SU-DHL-6 (cell line): ENCODE measurements around the gene RTN4.

Experiments used
- H2AFZ ChIP-seq: fragments of 200-600 bp; sonication (generic); 2 replicates; pipeline ENCODE4 v1.6.1; 2014; ENCODE audit warnings: low read depth, mild to moderate bottlenecking, moderate library complexity, mixed read lengths, antibody characterized with exemption, low read length; ENCODE audit not compliant: severe bottlenecking
- H3F3A ChIP-seq: fragments of 200-600 bp; shearing (Covaris generic); 2 replicates; pipeline ENCODE4 v1.6.0; 2016; ENCODE audit warnings: antibody characterized with exemption, mild to moderate bottlenecking; ENCODE audit not compliant: insufficient read depth
- H3K27ac ChIP-seq: fragments of 200-600 bp; sonication (generic); 2 replicates; pipeline ENCODE4 v1.5.1; 2016; ENCODE audit warnings: low read depth, mild to moderate bottlenecking, low read length, moderate library complexity, mixed read lengths
- H3K27me3 ChIP-seq: fragments of 200-600 bp; sonication (generic), shearing (Covaris generic); 2 replicates; pipeline ENCODE4 v1.6.0; 2014; ENCODE audit warnings: mild to moderate bottlenecking, low read length
- H3K36me3 ChIP-seq: fragments of 200-600 bp; sonication (generic); 2 replicates; pipeline ENCODE4 v1.6.1; 2014; ENCODE audit warnings: mild to moderate bottlenecking, low read length, mixed read lengths
- H3K4me2 ChIP-seq: fragments of 300-600, 200-600 bp; shearing (Covaris generic), sonication (generic); 2 replicates; pipeline ENCODE4 v1.6.0; 2014; ENCODE audit warnings: low read length, low read depth, mild to moderate bottlenecking; ENCODE audit not compliant: poor library complexity, severe bottlenecking
- H3K4me3 ChIP-seq: fragments of 200-600 bp; sonication (generic); 2 replicates; pipeline ENCODE4 v1.5.1; 2014; ENCODE audit warnings: antibody characterized with exemption, low read length, mild to moderate bottlenecking, mixed read lengths; ENCODE audit not compliant: insufficient read depth, poor library complexity, severe bottlenecking
- H3K79me2 ChIP-seq: fragments of 200-600 bp; sonication (generic); 2 replicates; pipeline ENCODE4 v1.6.1; 2014; ENCODE audit warnings: mild to moderate bottlenecking, low read length, moderate library complexity; ENCODE audit not compliant: insufficient read depth
- H3K9ac ChIP-seq: fragments of 200-600 bp; sonication (generic); 2 replicates; pipeline ENCODE4 v1.7.0; 2014; ENCODE audit warnings: mild to moderate bottlenecking, low read length
- H3K9me2 ChIP-seq: fragments of 200-600 bp; sonication (generic); replicated peaks from 2 replicates; pipeline ENCODE4 v1.6.1; 2014; ENCODE audit warnings: low read length; ENCODE audit not compliant: insufficient read depth
- H3K9me3 ChIP-seq: fragments of 200-600 bp; sonication (generic); 2 replicates; pipeline ENCODE4 v1.6.1; 2014; ENCODE audit warnings: low read length, mixed read lengths; ENCODE audit not compliant: insufficient read depth
- H4K20me1 ChIP-seq: fragments of 200-600 bp; sonication (generic); 2 replicates; pipeline ENCODE4 v1.6.1; 2014; ENCODE audit warnings: low read depth, mild to moderate bottlenecking, antibody characterized with exemption, low read length, moderate library complexity, mixed read lengths
- EZH2phosphoT487 ChIP-seq: fragments of 200-600 bp; sonication (generic), shearing (Covaris generic); conservative IDR thresholded peaks from 2 replicates; pipeline ENCODE4 v1.6.1; 2018; ENCODE audit warnings: mild to moderate bottlenecking, antibody characterized with exemption, low read length, moderate library complexity, mixed read lengths
- TF ChIP-seq, protein P1 (sequence below): fragments of 200-600 bp; sonication (generic); IDR thresholded peaks from one replicate; pipeline ENCODE4 v1.5.1; 2017; ENCODE audit warnings: antibody characterized with exemption, mild to moderate bottlenecking, low read length, moderate library complexity; ENCODE audit not compliant: insufficient read depth, poor library complexity, severe bottlenecking

The RTN4 gene

DNA sequence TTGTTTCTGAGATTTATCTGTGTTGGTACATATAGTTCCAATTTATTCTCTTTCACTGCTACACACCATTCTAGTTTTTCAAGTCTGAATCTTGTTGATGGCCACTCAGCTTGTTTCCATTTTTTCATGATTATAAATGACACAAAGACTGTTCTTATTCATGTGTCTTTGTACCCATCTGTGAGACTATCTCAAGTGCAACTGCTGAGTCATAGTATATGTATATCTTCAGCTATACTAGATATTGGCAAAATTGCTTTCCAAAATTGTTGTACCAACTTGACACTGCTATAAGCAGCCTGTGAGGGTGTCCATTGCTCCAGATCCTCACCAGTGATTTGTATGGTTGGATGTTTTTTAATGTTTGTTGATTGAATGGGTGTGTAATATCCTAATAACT is 37.2 kb upstream of the RTN4 start:
- Histone ChIP-seq H3K4me2 (no peak overlapping the region), H3K4me3 (no peak overlapping the region), H2AFZ (no peak overlapping the region), H3K27ac (no peak overlapping the region), H3K9me2 (no peaks in the 10 kb centered on the region), H3K27me3 (no peaks in the 10 kb centered on the region), H3F3A (no peaks in the 10 kb centered on the region), H3K9me3 (no peaks in the 10 kb centered on the region), H3K36me3 (no peaks in the 10 kb centered on the region), H3K79me2 (no peaks in the 10 kb centered on the region), H4K20me1 (no peaks in the 10 kb centered on the region), H3K9ac (no peak overlapping the region)
- no peak for TF ChIP-seq EZH2phosphoT487
- TF ChIP-seq, protein P1, sequence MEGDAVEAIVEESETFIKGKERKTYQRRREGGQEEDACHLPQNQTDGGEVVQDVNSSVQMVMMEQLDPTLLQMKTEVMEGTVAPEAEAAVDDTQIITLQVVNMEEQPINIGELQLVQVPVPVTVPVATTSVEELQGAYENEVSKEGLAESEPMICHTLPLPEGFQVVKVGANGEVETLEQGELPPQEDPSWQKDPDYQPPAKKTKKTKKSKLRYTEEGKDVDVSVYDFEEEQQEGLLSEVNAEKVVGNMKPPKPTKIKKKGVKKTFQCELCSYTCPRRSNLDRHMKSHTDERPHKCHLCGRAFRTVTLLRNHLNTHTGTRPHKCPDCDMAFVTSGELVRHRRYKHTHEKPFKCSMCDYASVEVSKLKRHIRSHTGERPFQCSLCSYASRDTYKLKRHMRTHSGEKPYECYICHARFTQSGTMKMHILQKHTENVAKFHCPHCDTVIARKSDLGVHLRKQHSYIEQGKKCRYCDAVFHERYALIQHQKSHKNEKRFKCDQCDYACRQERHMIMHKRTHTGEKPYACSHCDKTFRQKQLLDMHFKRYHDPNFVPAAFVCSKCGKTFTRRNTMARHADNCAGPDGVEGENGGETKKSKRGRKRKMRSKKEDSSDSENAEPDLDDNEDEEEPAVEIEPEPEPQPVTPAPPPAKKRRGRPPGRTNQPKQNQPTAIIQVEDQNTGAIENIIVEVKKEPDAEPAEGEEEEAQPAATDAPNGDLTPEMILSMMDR: no peak

DNA sequence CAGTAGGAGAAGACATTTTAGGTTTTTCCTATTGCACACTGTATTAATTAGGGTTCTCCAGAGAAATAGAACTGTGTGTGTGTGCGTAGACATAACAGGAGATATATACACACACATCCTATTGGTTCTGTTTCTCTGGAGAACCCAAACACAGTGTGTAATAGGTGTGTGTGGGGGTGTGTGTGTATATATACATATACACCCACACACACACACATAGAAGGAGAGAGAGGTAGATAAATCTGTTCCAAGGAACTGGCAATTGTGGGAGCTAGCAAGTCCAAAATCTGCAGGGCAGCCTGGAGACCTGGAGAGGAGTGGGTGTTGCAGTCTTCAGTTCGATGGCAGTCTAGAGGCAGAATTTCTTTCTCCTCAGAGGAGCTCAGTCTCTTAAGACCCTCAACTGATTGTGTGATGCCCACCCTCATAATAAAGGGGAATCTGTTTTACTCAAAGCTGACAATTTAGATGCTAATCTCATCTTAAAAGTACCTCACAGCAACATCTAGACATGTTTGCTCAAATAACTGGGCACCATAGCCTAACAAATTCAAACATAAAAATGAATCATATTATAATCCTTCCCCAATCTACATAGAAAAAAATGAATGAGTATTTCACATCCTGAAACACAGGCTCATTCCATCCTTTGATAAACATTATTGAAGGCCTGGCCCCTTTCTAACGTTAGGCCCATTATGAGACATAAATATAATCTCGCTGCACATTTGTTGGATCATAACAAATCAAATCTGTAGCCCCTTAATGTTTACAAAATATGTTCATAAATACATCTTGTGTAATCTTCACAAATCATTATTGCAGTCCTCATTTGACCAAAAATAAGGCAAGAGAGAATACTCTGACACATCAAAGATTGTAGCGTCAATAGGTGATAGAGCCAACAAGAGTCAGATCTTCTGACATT is 35.1 kb upstream of the RTN4 start:
- H3K4me2 ChIP-seq: no peak overlapping the region
- no peaks in the 10 kb centered on the region for H3F3A ChIP-seq
- no peaks in the 10 kb centered on the region for H3K9me2 ChIP-seq
- H2AFZ ChIP-seq: no peak overlapping the region
- no peaks in the 10 kb centered on the region for H3K36me3 ChIP-seq
- no peaks in the 10 kb centered on the region for H3K9me3 ChIP-seq
- no peaks in the 10 kb centered on the region for H3K79me2 ChIP-seq
- no peaks in the 10 kb centered on the region for H3K27me3 ChIP-seq
- no peaks in the 10 kb centered on the region for H4K20me1 ChIP-seq
- no peak overlapping the region for H3K9ac ChIP-seq
- no peak overlapping the region for H3K27ac ChIP-seq
- TF ChIP-seq, protein P1: no peak
- no peak for TF ChIP-seq EZH2phosphoT487
- no peak overlapping the region for H3K4me3 ChIP-seq

DNA sequence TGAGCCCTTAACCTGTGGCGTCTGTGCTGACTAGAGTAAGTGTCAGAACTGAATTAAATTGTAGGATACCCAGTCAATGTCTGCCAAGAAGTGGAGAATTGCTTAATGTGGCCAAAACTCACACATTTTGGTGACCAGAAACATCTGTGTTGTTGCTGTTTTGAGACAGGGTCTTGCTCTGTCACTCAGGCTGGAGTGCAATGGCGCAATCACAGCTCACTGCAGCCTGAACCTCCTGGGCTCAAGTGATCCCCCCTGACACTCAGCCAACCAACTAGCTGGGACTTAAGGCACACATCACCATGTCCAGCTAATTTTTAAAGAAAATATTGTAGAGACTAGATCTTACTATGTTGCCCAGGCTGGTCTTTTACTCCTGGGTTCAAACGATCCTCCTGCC is 34.4 kb upstream of the RTN4 start:
- H3K36me3 ChIP-seq: no peaks in the 10 kb centered on the region
- no peak overlapping the region for H2AFZ ChIP-seq
- H3K27me3 ChIP-seq: no peaks in the 10 kb centered on the region
- H3K9me2 ChIP-seq: no peaks in the 10 kb centered on the region
- H3K79me2 ChIP-seq: no peaks in the 10 kb centered on the region
- no peaks in the 10 kb centered on the region for H3K9me3 ChIP-seq
- H3K9ac ChIP-seq: no peak overlapping the region
- no peaks in the 10 kb centered on the region for H3F3A ChIP-seq
- no peak overlapping the region for H3K4me2 ChIP-seq
- no peaks in the 10 kb centered on the region for H4K20me1 ChIP-seq
- H3K27ac ChIP-seq: no peak overlapping the region
- no peak overlapping the region for H3K4me3 ChIP-seq
- TF ChIP-seq EZH2phosphoT487: no peak
- TF ChIP-seq, protein P1: no peak
